ENCODE measurements around the gene PLB1. TPM values are rescaled to one million over a fixed set of nuclear protein-coding genes. Genes with fewer than 3 reads are reported as not detected.
A peak's percentile ranks its signal among the peaks of the same experiment; 100 is the strongest.

PLB1 gene
- total RNA-seq, 1 donor from 2014 or later, result 1.6 TPM

GRCh38 chr2:28477087-28477486, 18.8 kb upstream of the PLB1 start:
- peak; percentile 55 for FAIRE-seq
- TF ChIP-seq, protein P1, sequence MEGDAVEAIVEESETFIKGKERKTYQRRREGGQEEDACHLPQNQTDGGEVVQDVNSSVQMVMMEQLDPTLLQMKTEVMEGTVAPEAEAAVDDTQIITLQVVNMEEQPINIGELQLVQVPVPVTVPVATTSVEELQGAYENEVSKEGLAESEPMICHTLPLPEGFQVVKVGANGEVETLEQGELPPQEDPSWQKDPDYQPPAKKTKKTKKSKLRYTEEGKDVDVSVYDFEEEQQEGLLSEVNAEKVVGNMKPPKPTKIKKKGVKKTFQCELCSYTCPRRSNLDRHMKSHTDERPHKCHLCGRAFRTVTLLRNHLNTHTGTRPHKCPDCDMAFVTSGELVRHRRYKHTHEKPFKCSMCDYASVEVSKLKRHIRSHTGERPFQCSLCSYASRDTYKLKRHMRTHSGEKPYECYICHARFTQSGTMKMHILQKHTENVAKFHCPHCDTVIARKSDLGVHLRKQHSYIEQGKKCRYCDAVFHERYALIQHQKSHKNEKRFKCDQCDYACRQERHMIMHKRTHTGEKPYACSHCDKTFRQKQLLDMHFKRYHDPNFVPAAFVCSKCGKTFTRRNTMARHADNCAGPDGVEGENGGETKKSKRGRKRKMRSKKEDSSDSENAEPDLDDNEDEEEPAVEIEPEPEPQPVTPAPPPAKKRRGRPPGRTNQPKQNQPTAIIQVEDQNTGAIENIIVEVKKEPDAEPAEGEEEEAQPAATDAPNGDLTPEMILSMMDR (IDR thresholded peaks at IDR 0.05; ENCODE audit: insufficient read depth, low read length, severe bottlenecking), result no peak

GRCh38 chr2:28477645-28478044, 18.2 kb upstream of the PLB1 start:
- FAIRE-seq, result no peak
- TF ChIP-seq, protein P1 (IDR thresholded peaks at IDR 0.05; ENCODE audit: insufficient read depth, low read length, severe bottlenecking), result no peak

More at GRCh38 chr2:28477087-28477486, 18.8 kb upstream of the PLB1 start:
- DNase-seq (ENCODE audit: low read depth), result no peak
- Histone ChIP-seq H3K4me3 (ENCODE audit: low read depth, low read length) (no peak overlapping the region), H3K36me3 (ENCODE audit: control insufficient read depth, insufficient read depth, low read length) (no peaks in the 10 kb centered on the region), H3K27me3 (ENCODE audit: control insufficient read depth, insufficient read depth, low read length) (no peaks in the 10 kb centered on the region)

DNA sequence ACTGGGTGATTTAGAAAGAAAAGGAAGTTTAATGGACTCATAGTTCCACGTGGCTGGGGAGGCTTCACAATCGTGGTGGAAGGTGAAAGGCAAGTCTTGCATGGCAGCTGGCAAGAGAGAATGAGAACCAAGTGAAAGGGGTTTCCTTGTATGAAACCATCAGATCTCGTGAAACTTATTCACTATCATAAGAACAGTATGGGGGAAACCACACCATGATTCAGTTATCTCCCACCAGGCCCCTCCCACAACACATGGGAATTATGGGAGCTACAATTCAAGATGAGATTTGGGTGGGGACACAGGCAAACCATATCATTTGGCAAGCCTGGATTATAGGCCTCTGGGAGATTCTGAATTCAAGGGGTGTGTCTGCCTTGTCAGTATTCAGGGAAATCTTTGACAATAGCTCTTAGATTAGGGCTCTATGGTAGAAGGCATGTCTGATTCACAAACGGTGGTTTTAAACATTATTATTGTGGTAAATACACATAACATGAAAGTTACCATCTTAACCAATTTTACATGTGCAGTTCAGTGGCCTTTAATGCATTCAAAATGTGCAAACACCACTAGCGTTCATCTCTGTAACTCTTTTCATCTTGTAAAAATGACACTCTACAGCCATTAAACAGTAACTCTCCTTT, 15.3 kb upstream of the PLB1 start:
- Histone ChIP-seq H3K27me3 (ENCODE audit: control insufficient read depth, insufficient read depth, low read length) (no peaks in the 10 kb centered on the region), H3K4me3 (ENCODE audit: low read depth, low read length) (no peak overlapping the region), H3K36me3 (ENCODE audit: control insufficient read depth, insufficient read depth, low read length) (no peaks in the 10 kb centered on the region)
- TF ChIP-seq, protein P1 (IDR thresholded peaks at IDR 0.05; ENCODE audit: insufficient read depth, low read length, severe bottlenecking), result no peak
- FAIRE-seq, result no peak
- no peak for DNase-seq (ENCODE audit: low read depth)

More at GRCh38 chr2:28477645-28478044, 18.2 kb upstream of the PLB1 start:
- Histone ChIP-seq H3K36me3 (ENCODE audit: control insufficient read depth, insufficient read depth, low read length) (no peaks in the 10 kb centered on the region), H3K27me3 (ENCODE audit: control insufficient read depth, insufficient read depth, low read length) (no peaks in the 10 kb centered on the region), H3K4me3 (ENCODE audit: low read depth, low read length) (no peak overlapping the region)
- no peak for DNase-seq (ENCODE audit: low read depth)

DNA sequence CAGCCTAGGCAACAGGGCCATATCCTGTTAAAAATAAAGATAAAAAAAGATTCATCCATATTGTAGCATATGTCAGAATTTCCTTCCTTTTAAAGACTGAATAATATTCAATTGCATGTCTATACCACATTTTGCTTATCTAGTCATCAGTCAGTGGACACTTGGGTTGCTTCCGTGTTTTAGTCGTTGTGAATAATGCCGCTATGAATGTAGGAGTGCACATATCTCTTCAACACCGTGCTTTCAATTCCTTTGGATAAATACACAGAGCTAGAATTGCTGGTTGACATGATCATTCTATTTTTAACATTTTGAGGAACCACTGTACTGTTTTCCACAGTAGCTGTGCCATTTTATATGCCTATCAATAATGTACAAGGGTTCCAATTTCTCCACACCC, 14.0 kb upstream of the PLB1 start:
- Histone ChIP-seq H3K36me3 (ENCODE audit: control insufficient read depth, insufficient read depth, low read length) (no peaks in the 10 kb centered on the region), H3K4me3 (ENCODE audit: low read depth, low read length) (no peak overlapping the region), H3K27me3 (ENCODE audit: control insufficient read depth, insufficient read depth, low read length) (no peaks in the 10 kb centered on the region)
- TF ChIP-seq, protein P1 (IDR thresholded peaks at IDR 0.05; ENCODE audit: insufficient read depth, low read length, severe bottlenecking), result no peak
- no peak for FAIRE-seq
- DNase-seq (ENCODE audit: low read depth), result no peak

DNA sequence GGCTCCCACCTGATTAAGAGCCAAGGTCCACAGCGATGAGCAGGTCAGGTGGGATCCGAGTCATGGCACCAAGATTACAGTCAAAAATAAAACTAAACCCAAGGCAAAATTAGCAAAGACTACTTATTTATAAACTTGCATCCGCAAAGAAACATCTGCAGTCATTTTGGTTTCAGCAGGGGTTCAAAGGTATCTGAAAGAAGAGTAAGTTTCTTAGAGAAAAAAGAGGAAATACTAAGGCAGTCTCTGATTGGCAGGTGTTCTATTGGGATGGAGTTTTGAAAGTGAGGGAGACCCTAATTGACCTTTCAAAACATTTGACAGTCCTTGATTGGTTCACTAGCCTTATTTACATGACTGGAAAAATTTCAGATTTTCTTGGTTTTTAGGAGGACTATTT, 11.0 kb upstream of the PLB1 start:
- TF ChIP-seq, protein P1 (IDR thresholded peaks at IDR 0.05; ENCODE audit: insufficient read depth, low read length, severe bottlenecking), result no peak
- no peaks in the 10 kb centered on the region for H3K36me3 ChIP-seq (ENCODE audit: control insufficient read depth, insufficient read depth, low read length)
- FAIRE-seq (no peak), DNase-seq (ENCODE audit: low read depth) (no peak)
- H3K4me3 ChIP-seq (ENCODE audit: low read depth, low read length), result no peak overlapping the region
- no peaks in the 10 kb centered on the region for H3K27me3 ChIP-seq (ENCODE audit: control insufficient read depth, insufficient read depth, low read length)

DNA sequence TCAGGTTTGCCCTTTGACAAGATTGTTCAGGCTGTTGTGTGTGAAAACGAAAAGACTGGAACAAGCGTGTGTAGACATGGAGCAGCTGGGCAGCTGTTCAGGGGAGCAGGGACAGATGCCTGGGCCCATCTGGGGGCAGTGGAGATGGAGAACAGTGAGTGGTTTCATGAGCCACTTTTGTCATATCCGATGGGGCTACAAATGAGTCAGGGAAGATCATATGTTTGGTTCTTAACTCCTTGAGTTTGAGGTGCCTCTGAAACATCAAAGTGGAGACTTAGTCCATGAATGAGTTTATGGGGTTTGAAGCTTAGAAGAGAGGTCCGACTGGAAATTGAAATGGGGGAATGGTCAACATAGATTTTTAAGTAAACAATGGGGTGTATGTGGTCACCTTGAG, 9.3 kb upstream of the PLB1 start:
- peaks cover 1% of the 10 kb centered on the region for H3K27me3 ChIP-seq (ENCODE audit: control insufficient read depth, insufficient read depth, low read length)
- TF ChIP-seq, protein P1 (IDR thresholded peaks at IDR 0.05; ENCODE audit: insufficient read depth, low read length, severe bottlenecking), result no peak
- DNase-seq (ENCODE audit: low read depth) (no peak), FAIRE-seq (no peak)
- H3K4me3 ChIP-seq (ENCODE audit: low read depth, low read length), result no peak overlapping the region
- H3K36me3 ChIP-seq (ENCODE audit: control insufficient read depth, insufficient read depth, low read length), result no peaks in the 10 kb centered on the region
